Right cardiac atrium (tissue), 5 donors: Measurements from ENCODE around the gene NR1H4. TPM values are rescaled to one million over a fixed set of nuclear protein-coding genes. Genes with fewer than 3 reads are reported as not detected.
"Not testable (repeated sequence)": the region's sequence is repeated elsewhere in the genome, so short reads cannot be mapped to it uniquely, and the experiment has no call there.

Source experiments
- ATAC-seq, 2 donors: fragments of 200-7000 bp; cut with Tn5 transposase; one replicate each; pipeline versions ENCODE4 v1.8.0 to v1.9.1; 2020; ENCODE audit warnings: moderate library complexity in 2 of 2, mild to moderate bottlenecking in 1 of 2
- DNase-seq, 3 donors: peaks; one replicate each; pipeline ENCODE4 v3.0.0-alpha.2; 2020
- H3K27ac ChIP-seq: one replicate; pipeline ENCODE4 v1.5.1; 2013; ENCODE audit warnings: mild to moderate bottlenecking, low read length, control low read depth, moderate library complexity
- H3K27me3 ChIP-seq: one replicate; pipeline ENCODE4 v1.6.1; 2013; ENCODE audit not compliant: control insufficient read depth, insufficient read depth
- H3K4me1 ChIP-seq: one replicate; pipeline ENCODE4 v1.6.1; 2013; ENCODE audit warnings: low read length; ENCODE audit not compliant: control insufficient read depth, insufficient read depth
- H3K4me3 ChIP-seq: one replicate; pipeline ENCODE4 v1.5.1; 2013; ENCODE audit warnings: low read length, control low read depth
- H3K9me3 ChIP-seq: one replicate; pipeline ENCODE4 v1.6.1; 2013; ENCODE audit warnings: low read length; ENCODE audit not compliant: control insufficient read depth
- WGBS: extraction: QIAGEN DNeasy Blood & Tissue Kit; methylation state at CpG from one replicate; pipeline ENCODE4 v1.1.7; 2013; 5-methylcytosine and 5-hydroxymethylcytosine counted together
- intact Hi-C, 4 donors: fragments of 100-400 bp; cut with DNase I; formaldehyde crosslinking; loops; one replicate each; pipeline versions ENCODE4 v1.11.0 to v1.14.0; 2022 to 2023
- polyA plus RNA-seq: library from polyadenylated mRNA; stranded (reverse); fragments of 200-250 nt; gene quantifications from one replicate; pipeline ENCODE4 v1.2.3, GENCODE V29; 2013
- total RNA-seq, 4 donors: library from RNA; stranded (reverse); fragmentation: NEBNext Ultra II Directional; extraction: Animal tissue kit (Norgen Biotek cat#: 25700); gene quantifications; one replicate each; pipeline ENCODE4 v1.2.1, GENCODE V29; 2021
- donor health status: healthy with polysubstance abuse.
- donor health status: DM: no; HTN: yes; CAD: no.
- donor health status: DM: no; HTN: no; CAD: no.
- donor health status: DM: no; HTN: yes; CAD: no; lungs with severe emphysema.
- donor health status: DM: yes; HTN: yes; CAD: no.

Gene NR1H4
- total and polyA plus RNA-seq, 5 donors: 0.17 to 2.0 (median 0.40) TPM; not detected in 1

DNA sequence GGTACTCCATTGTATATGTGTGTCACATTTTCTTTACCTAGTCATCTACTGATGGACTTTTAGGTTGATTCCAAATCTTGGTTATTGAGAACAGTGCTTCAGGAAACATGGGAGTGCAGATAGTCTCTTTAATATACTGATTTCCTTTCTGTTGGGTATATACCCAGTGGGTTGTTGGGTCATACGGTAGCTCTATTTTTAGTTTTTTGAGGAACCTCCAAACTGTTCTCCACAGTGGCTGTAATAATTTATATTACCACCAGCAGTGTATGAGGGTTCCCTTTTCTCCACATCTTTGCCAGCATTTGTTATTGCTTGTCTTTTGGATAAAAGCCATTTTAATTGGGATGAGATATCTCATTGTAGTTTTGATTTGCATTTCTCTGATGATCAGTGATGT lies 129.3 kb downstream of the NR1H4 start:
- H3K9me3 ChIP-seq, H3K4me3 ChIP-seq, H3K4me1 ChIP-seq, ATAC-seq, intact Hi-C loops, DNase-seq, H3K27me3 ChIP-seq, H3K27ac ChIP-seq: not testable (repeated sequence)
- WGBS: 74% methylated on average over 1 of the region's 1 CpG

- H3K4me3 ChIP-seq: no peak overlapping the region
Observed at GRCh38 chr12:100608776-100609175, 135.1 kb downstream of the NR1H4 start.

DNA sequence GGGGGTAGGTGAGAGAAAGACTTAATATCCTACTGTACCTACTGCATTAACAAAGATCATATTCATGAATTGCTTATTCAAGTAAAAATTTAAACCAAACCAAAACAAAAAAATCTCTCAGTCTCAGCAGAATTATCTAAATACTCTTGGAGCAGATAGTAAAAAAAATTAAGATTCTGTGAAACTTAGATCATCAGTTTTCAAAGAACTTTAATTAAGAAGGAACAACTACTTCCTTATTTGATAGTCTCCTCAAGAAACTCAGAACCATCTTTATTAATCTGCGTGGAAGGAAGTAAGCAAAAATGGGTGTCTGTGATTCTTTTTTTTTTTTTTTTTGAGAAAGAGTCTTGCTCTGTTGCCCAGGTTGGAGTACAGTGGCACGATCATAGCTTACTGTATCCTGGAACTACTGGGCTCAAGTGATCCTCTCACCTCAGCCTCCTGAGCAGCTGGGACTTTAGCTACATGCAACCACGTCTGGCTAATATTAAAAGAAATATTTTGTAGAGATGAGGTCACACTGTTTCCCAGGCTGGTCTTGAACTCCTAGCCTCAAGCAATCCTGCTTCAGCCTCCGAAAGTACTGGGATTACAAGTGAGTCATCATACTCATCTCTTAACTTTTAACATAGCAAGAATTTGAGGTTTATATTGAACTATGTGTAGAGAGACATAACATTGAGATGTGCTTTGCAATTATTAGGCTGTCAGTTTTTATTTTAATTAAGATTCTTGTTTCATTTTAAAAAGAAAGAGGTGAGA lies 137.2 kb downstream of the NR1H4 start:
- 78% methylated on average over 4 of the region's 4 CpGs for WGBS
- H3K27me3 ChIP-seq: no peaks in the 10 kb centered on the region
- H3K4me1 ChIP-seq: no peaks in the 10 kb centered on the region
- no peak overlapping the region for H3K4me3 ChIP-seq
- no peak for DNase-seq
- intact Hi-C loops: no loop called here
- no peaks in the 10 kb centered on the region for H3K9me3 ChIP-seq
- no peak for ATAC-seq
- no peak overlapping the region for H3K27ac ChIP-seq

More at GRCh38 chr12:100608776-100609175, 135.1 kb downstream of the NR1H4 start:
- H3K27ac ChIP-seq: no peak overlapping the region
- ATAC-seq: no peak
- 84% methylated on average over 1 of the region's 1 CpG for WGBS
- intact Hi-C loops: no loop called here
- DNase-seq: peak; percentile 14 to 51 (median 43)
- no peaks in the 10 kb centered on the region for H3K4me1 ChIP-seq
- H3K27me3 ChIP-seq: no peaks in the 10 kb centered on the region
- no peaks in the 10 kb centered on the region for H3K9me3 ChIP-seq

GRCh38 chr12:100612606-100613005 lies 138.9 kb downstream of the NR1H4 start:
- Histone ChIP-seq H3K9me3 (no peaks in the 10 kb centered on the region), H3K27ac (no peak overlapping the region), H3K4me1 (no peaks in the 10 kb centered on the region), H3K27me3 (no peaks in the 10 kb centered on the region), H3K4me3 (no peak overlapping the region)
- 96% methylated on average over 3 of the region's 3 CpGs for WGBS
- DNase-seq (no peak), ATAC-seq (peak in 1 of 2 donors; percentile 47)
- intact Hi-C loops: no loop called here

Other genes starting within 250 kb of the NR1H4 start
- under 1 TPM in 3 of 4 donors, not detected in 1; 0.54 to 0.84 (median 0.74) TPM for gene DEPDC4, start 206.8 kb upstream of the NR1H4 start, total RNA-seq
- 0.50 TPM for gene DEPDC4, start 206.8 kb upstream of the NR1H4 start, polyA plus RNA-seq
- 10 to 100 TPM; 28.2 to 31.4 (median 30.2) TPM for gene SCYL2, start 206.7 kb upstream of the NR1H4 start, total RNA-seq
- gene SCYL2, start 206.7 kb upstream of the NR1H4 start, polyA plus RNA-seq: 8.1 TPM
- gene SLC17A8, start 116.8 kb upstream of the NR1H4 start, total RNA-seq: under 1 TPM in 1 of 4 donors, not detected in 3; 0.09 TPM
- gene SLC17A8, start 116.8 kb upstream of the NR1H4 start, polyA plus RNA-seq: 0.02 TPM
- 1 to 10 TPM; 3.0 to 3.7 (median 3.3) TPM for gene GAS2L3, start 99.8 kb downstream of the NR1H4 start, total RNA-seq
- 1.4 TPM for gene GAS2L3, start 99.8 kb downstream of the NR1H4 start, polyA plus RNA-seq